ENCODE results near the gene ALDOA.

ALDOA gene

GRCh38 chr16:30053376-30054015 is 12.1 kb upstream of the ALDOA start:
- TF ChIP-seq, protein P1, sequence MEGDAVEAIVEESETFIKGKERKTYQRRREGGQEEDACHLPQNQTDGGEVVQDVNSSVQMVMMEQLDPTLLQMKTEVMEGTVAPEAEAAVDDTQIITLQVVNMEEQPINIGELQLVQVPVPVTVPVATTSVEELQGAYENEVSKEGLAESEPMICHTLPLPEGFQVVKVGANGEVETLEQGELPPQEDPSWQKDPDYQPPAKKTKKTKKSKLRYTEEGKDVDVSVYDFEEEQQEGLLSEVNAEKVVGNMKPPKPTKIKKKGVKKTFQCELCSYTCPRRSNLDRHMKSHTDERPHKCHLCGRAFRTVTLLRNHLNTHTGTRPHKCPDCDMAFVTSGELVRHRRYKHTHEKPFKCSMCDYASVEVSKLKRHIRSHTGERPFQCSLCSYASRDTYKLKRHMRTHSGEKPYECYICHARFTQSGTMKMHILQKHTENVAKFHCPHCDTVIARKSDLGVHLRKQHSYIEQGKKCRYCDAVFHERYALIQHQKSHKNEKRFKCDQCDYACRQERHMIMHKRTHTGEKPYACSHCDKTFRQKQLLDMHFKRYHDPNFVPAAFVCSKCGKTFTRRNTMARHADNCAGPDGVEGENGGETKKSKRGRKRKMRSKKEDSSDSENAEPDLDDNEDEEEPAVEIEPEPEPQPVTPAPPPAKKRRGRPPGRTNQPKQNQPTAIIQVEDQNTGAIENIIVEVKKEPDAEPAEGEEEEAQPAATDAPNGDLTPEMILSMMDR (IDR thresholded peaks at IDR 0.05; ENCODE audit: control insufficient read depth, insufficient read depth, low read depth, low read length, missing control alignments) = no peak
- peak overlapping the region; percentile 89 for H3K4me3 ChIP-seq (ENCODE audit: control insufficient read depth, low read depth, low read length)
- no peak for DNase-seq (ENCODE audit: low read depth)

GRCh38 chr16:30054451-30054850 is 11.1 kb upstream of the ALDOA start:
- no peak for DNase-seq (ENCODE audit: low read depth)
- TF ChIP-seq, protein P1 (IDR thresholded peaks at IDR 0.05; ENCODE audit: control insufficient read depth, insufficient read depth, low read depth, low read length, missing control alignments) = no peak
- H3K4me3 ChIP-seq (ENCODE audit: control insufficient read depth, low read depth, low read length) = no peak overlapping the region

DNA sequence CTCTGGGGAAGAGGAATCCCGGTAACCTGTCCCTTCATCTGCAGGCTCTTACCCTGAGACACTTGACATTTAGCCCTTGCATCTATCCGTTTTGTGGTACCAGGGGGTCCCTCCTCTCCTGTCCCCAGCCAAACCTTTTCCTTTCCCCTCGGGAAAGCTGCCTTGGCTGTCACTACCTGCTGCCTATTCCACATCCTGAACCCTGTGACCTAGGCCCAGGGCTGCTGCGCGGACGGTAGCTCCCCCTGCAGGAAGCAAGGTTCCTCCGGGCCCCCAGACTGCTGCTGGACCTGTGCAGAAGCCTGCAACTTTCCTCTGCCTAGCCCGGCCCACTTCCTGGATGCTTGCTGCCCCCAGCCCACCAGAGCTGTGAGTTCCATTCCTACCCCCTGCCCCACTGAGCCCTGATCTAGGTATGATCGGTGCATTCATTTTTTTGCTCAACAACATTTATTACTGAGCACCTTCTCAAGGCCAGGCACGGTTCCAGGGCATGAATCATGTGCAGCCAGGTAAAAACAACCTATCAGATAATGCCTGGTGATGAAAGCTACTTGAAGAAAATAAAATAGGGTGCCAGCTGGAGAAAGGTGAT is 10.5 kb upstream of the ALDOA start:
- DNase-seq (ENCODE audit: low read depth) = no peak
- TF ChIP-seq, protein P1 (IDR thresholded peaks at IDR 0.05; ENCODE audit: control insufficient read depth, insufficient read depth, low read depth, low read length, missing control alignments) = peak; percentile 56
- H3K4me3 ChIP-seq (ENCODE audit: control insufficient read depth, low read depth, low read length) = no peak overlapping the region

DNA sequence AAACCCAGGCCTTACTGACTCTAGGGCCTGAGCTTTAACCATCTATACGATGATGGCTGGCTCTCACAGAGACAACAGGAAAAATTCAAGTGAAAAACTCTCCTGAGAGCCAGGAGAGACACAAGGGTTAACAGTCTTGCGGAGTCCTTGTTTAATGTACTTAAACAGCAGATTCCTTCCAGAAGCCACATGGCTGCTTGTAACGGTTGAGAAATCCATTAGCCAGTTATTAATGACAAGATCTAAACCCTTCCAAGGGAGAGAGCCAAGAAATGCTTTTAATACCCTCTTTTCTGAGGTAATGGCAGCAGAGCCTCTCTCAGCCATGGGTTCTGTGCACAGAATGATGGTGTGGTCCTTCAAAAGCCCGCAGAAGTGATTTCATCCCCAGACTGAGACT is 5.2 kb upstream of the ALDOA start:
- TF ChIP-seq, protein P1 (IDR thresholded peaks at IDR 0.05; ENCODE audit: control insufficient read depth, insufficient read depth, low read depth, low read length, missing control alignments) = no peak
- no peak overlapping the region for H3K4me3 ChIP-seq (ENCODE audit: control insufficient read depth, low read depth, low read length)
- no peak for DNase-seq (ENCODE audit: low read depth)

- TF ChIP-seq, protein P1 (IDR thresholded peaks at IDR 0.05; ENCODE audit: control insufficient read depth, insufficient read depth, low read depth, low read length, missing control alignments) = no peak
- DNase-seq (ENCODE audit: low read depth) = no peak
- no peak overlapping the region for H3K4me3 ChIP-seq (ENCODE audit: control insufficient read depth, low read depth, low read length)
These were observed 4.6 kb upstream of the ALDOA start for GRCh38 chr16:30060836-30061554.

DNA sequence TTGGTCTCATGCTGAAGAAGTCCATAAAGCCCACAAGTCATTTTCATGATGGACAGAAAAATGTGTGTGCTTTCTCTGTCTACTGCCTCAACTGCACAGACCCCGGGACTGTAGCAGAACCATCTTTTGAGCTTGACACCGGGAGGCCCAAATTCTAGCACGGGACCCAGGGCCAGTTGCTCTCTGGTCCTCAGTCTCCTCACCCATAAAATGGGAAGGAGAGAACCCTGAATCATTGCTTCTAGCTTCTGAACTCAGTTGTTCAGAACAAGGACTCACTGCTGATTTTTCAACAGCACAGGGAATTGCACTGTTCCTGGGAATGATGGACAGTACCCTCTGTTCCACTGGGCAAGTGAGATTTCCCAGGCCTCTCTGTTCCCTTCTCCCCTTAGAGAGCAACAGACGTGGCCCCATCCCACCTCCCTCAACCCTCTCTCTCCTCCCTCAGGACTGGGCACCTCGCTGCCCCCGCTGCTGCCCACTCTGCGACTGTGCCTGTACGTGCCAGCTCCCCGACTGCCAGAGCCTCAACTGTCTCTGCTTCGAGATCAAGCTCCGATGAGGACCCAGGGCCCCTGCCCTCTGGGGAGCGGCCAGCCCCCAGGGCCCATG is 2.2 kb upstream of the ALDOA start:
- DNase-seq (ENCODE audit: low read depth) = no peak
- peak overlapping the region; percentile 54 for H3K4me3 ChIP-seq (ENCODE audit: control insufficient read depth, low read depth, low read length)
- TF ChIP-seq, protein P1 (IDR thresholded peaks at IDR 0.05; ENCODE audit: control insufficient read depth, insufficient read depth, low read depth, low read length, missing control alignments) = no peak

Data from AG09309 (cell line).